NOMO-1 (cell line): ENCODE data around the gene NRL.

Source experiments
- DNase-seq, 2 experiments: peaks; one replicate each; lab custom pipeline; 2025; ENCODE audit not compliant: unreplicated experiment in 2 of 2; lab: John Stamatoyannopoulos, UW

The NRL gene

DNA sequence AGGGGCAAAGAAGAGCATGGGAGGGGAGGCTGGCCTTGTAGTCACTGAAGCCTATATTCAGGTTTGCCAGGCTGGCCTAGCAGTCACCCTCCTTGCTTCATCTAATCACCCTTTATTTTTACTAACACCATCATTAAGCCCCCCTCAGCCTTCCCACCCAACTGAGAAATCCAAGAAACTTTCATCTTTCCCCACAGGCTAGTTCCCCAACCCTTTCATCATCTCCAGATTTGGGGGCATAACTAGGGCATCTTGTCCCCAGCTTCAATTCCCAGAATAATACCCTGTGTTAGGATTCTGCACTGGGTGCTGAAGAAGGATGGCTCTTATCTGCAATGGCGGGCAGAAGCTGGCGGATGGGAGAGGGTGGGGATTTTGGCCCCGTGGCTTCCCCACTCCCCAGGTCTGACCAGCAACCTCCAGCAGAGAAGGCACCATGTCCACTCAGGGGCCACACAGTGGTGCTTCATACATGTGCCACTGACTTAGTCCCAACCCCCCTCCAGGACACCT is 13.7 kb downstream of the NRL start:
- no peak for DNase-seq

DNA sequence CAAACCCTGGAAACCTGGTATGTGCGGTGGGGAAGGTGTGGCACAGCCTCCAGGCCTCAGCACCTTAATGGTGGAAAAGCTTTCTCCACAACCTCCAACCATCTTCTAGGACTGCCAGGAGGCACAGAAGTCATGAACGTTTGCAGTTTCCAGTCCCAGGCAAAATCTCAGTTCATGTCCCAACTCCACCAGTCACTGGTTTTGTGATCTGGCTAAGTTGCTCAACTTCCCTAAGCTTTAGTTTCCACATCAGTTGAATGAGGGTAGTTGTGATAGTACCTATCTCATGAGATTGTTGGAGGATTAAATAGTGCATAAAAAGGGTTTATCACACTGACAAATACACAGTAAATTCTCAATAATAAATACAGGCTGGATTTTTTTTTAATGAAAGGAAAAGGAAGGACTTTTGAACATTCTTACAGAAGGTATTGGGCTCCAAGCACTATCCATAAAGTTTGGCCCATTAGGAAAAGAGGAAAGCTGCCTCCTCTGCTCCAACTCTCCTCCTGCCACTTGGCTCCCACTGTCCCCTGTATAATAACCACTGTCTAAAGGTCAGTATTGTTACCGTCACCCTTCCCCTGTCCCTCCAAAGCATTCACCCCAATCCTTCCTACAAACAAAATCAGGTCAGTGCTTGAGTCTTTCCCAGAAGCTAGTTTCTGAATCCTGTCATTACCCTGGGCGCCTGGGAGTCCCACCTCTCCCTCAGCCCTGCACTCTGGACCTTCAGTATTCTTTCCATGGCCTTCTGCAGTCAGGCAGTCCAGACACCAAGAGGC is 14.4 kb downstream of the NRL start:
- peak in 1 of 2 experiments; percentile 26 for DNase-seq

DNA sequence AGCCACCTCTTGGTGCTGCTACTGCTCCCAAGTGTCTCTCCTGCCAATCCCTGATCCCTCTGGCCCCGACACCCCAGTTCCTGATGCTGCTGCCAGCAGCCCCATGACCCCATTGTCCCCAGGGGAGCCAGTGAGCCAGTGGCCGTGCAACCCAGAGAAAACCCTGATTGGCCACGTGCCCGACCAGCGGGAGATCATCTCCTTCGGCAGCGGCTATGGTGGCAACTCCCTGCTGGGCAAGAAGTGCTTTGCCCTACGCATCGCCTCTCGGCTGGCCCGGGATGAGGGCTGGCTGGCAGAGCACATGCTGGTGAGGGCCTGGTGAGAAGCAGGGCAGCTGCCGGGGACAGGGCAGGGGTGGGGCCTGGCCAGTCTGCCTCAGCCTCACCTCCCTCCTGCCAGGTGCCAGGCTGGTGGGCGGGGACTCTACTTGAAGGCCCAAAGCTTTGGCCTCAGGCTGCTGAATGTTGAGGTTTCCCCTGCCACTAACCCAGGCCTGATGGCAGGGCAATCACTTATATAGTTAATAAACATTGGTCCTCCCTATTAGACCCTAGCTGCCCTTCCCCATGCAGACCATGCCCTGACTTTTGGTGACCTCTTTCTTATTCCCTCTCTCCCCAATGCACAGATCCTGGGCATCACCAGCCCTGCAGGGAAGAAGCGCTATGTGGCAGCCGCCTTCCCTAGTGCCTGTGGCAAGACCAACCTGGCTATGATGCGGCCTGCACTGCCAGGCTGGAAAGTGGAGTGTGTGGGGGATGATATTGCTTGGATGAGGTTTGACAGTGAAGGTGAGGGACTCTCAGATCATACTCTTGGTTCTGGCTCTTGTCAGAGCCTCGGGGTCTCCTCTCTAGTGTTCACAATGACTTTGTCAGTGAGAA is 15.6 kb downstream of the NRL start:
- DNase-seq: no peak

DNA sequence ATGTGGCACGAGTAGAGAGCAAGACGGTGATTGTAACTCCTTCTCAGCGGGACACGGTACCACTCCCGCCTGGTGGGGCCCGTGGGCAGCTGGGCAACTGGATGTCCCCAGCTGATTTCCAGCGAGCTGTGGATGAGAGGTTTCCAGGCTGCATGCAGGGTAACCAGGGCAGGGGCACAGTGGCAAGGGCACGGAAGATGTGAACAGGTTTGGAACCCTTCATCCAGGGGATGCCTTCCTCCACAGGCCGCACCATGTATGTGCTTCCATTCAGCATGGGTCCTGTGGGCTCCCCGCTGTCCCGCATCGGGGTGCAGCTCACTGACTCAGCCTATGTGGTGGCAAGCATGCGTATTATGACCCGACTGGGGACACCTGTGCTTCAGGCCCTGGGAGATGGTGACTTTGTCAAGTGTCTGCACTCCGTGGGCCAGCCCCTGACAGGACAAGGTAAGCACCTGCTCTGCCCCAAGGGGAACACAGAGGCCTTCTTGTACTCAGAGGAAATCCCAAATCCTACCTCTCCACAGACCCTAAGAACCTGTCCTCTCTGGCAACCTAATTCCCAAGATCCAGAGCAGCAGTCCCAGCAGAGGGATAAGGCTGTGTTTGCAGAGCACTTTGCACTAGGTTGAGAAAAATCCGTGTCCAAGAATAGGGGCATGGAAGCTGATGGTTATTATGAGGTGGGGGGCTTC is 16.4 kb downstream of the NRL start:
- DNase-seq: no peak

DNA sequence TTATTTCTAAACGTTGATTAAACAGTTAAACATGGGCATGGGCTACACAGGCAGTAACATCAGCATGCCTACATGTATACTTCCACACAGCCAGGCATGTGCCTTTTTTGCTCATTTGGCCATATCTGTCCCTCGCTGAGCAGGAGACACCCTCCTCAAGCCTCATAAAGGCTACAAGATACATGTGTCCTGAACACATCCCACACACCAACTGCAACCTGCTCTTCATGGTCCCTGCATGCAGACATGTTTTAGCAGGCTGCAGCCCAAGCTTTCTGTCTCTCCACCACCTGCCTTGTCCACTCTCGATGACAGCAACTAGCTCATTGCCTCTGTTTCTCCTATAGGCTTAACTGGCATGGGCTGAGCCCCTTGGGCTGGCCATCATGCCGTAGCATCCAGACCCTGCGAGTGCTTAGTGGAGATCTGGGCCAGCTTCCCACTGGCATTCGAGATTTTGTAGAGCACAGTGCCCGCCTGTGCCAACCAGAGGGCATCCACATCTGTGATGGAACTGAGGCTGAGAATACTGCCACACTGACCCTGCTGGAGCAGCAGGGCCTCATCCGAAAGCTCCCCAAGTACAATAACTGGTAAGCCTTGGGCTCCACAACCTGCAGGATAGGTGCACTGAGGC is 18.1 kb downstream of the NRL start:
- DNase-seq: no peak

DNA sequence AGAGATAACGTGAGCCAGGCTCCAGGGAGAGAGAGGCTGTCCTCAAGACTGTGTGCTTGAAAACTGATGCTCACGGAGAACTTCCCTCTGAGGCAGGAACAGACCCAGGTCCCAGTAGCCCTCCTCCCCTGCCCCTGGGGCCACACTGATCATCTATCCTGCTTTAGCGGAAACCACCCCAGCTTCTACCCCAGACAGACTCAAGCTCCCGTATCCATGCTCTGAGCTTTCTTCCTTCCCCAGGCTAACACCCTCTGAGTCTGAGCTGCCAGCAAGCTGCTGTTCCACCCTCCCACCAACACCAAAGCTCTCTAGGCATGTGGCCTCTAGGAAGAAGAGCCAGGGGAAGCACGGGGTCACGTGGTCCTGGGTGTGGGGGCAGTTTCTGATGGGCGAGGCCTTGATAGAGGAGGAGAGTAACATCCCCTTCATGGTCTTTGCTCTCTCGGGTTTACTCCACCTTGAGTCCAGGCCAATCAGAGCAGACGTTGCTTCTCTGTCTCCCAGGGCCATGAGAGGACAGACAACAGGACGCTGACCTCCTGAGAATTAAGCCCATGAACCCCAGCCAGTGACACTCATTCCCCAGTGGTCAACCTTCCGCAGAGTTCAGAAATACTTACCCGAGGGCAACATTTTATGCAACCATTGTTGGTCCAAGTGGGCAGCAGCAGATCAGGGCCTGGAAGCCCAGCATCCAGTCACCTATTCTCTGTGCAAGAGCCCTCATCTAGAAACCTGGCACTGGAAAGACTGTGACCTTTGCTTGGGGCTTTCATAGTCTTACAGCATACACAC is 19.3 kb downstream of the NRL start:
- DNase-seq: peak; percentile 31 to 58

DNA sequence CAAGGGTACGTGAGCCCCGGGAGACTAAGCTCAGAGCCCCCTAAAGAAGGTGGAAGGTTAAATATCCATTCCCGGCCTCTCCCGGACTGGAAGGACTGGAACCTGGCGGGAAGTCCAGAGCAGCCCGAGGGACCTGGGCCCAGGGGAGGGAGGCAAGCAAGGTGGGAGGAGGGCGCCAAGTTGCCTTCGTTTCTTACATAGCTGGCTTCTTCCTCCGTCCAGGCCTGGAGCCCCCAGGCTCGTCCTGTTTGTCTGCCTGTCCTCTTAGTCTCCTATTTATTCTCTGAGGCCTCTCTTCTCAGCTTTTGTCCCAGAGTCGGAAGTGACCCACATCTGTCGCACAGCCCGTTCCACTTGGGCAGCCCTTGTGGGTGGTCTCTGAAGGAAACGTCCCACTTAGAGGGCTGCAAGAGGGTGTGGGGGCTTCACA is 19.9 kb downstream of the NRL start:
- DNase-seq: peak in 1 of 2 experiments; percentile 27

DNA sequence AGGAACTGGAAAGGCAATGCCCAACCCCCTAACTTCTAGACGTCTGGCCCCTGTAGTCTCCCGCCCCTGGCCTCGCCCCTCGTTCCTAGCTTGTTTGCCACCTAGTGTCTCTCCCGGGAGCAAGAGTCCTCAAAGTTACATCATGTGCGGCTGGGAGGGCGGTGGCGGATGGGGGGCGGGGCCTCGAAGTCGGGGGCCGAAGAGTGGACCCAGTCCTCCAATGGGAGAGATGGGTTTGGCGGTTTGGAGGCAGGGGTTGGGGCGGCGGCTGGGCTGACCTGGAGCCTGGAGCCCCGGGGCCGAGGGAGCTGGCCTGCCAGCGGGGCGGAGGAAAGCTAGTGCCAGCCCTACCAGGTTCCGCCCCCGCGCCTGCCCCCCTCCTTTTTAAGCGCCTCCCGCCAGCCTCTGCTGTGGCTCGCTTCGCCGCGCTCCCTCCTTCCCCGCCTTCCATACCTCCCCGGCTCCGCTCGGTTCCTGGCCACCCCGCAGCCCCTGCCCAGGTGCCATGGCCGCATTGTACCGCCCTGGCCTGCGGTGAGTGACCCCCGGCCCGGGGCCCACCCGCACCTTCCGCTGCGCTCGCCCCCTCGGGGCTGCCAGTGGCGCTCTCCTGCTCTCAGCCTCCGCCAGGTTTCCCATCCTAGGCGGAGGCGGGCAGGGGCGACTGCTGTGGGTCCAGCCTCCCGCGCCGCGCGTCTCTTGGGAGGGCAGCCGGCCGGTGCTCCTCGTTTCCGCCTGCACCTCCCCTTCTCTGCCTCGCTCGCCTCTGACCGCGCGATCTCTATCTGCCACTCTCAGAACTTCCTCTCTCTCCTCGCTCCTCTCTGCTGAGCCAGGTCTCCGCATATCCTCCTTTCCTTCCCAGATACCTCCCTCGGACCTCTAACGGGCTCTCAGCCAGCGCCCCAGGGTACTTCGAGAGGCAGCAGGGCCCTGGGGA is 20.6 kb downstream of the NRL start, which contains the start of gene PCK2:
Gene PCK2, plus strand, starts transcription at position 411 of the 940 bp plus-strand sequence. Its CDS starts 95 bp downstream, at position 506.
- DNase-seq: peak; percentile 81 to 93

DNA sequence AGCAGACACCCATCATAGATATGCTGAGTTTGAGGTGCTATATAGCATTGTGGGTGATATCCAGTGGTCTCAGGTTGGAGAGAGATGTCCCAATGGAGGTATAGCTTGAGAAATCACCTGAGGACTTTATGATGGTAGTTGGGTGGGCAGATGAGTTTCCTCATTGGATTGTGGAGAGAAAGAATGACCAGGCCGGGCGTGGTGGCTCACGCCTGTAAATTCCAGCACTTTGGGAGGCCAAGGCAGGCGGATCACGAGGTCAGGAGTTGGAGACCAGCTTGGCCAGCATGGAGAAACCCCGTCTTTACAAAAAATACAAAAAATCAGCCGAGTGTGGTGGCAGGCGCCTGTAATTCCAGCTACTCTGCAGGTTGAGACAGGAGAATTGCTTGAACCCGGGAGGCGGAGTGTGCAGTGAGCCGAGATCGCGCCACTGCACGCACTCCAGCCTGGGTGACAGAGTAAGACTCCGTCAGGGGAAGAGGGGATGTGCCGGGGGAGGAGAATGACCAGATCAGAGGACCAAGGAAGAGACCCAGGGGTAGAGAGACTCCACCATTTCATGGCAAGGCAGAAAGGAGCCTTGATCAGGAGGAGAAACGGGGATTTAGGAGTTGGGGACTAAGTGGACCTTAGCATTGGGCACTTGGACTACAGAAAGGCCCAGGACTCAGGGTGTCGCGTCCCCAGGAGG is 21.4 kb downstream of the NRL start:
- DNase-seq: no peak

DNA sequence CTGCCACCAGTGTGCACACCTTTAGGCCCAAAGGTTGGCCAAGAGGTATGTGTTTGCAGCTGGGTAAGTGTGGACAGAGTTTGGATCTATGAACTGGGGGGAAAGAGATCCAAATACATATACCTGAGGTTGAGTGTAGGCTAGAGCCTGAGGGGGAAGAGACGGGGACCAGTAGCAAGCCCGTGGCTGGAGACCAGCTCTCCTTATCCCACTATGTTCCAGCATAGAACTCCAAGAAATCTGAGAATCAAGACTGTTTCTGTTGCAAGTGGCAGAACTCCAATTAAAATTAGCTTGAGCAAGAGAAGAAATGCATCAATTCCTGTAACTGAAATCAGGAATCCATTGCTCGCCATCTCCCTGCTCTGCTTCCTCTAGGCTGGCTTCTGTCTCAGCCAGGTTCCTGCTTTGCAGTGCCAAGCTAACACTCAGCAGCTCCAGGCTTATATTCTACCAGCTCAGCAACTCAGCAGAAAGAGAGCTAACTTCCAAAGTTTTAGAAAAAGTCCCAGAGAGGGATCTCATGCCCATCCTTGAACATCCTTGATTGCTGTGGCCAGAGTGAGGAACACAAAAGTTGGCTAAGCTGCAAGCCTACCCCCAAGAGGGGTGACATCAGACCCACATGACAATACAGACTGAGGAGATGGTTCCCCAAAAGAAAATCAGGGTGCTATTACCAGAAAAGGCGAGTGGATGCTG is 22.1 kb downstream of the NRL start:
- DNase-seq: no peak

DNA sequence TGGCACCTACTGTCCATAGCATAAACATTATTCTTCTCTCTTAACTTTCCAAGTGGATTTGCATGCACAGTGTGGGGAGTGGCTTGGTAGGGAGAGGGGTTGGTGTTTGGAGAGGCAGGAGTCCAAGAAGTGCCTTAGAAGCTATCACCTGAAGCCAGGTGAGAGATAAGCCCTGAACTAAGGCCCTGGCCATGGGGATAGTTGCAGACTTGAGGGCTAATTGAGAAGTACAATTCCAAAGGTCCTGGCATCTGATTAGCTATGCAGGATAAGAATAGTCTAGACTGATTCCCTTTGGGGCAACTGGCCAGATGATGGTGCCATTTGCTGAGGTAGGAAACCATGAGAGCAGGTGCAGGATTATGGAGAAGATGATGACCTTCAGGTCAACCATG is 22.6 kb downstream of the NRL start:
- no peak for DNase-seq

DNA sequence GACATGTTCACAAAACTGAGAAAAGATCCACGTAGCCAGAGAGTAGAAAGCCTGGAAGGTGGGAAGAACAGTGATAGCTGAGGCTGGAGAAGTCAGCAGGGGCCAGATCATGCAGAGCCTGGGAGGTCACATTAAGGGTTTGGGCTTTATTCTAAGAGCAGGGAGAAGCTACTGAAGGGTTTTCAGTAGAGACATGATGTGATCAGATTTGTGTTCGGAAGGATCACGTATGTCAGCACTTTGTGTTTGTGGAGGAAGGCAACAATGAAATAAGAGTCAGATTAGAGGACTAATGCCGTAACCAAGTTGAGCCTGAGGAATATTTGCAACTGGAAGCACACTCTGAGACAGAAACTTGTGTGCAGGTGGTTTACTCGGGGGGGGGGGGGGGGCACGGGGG is 24.9 kb downstream of the NRL start:
- DNase-seq: no peak

DNA sequence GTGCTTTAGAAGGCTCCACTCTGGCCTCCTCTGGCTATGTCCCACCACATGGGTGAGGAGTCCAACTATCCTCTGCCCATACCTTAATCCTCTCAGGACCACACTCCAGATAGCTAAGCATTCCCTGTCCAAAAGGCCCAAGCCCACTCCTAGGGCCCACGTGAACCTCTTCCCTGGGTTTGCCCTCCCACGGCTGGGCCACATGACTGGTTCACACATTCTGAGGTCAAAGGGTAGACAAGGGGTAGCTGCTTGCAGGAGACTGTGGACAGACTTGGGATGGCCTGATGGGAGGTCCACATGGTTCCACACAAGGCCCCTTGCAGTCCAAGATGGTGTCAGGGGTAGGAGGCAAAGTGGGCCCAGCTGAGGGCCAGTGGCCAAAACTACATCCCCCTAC is 26.7 kb downstream of the NRL start:
- no peak for DNase-seq

DNA sequence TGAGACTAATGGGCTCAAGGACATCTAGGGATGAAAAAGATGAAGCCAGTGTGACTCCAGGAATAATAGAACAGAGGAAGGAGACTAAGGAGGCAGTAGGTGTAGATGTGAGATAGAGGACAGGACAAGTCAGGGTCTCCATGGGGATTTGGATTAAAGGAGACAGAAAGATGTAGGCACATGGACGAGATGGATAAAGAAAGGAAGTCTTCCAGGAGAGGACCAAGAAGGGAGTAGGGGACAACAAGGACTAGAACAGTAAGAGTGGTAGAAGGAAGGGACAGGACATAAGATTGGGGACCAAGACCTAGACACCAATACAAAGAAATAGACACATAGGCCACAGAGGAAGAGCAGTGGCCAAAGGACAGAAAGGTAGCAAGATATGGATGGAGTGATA is 27.7 kb downstream of the NRL start:
- no peak for DNase-seq

DNA sequence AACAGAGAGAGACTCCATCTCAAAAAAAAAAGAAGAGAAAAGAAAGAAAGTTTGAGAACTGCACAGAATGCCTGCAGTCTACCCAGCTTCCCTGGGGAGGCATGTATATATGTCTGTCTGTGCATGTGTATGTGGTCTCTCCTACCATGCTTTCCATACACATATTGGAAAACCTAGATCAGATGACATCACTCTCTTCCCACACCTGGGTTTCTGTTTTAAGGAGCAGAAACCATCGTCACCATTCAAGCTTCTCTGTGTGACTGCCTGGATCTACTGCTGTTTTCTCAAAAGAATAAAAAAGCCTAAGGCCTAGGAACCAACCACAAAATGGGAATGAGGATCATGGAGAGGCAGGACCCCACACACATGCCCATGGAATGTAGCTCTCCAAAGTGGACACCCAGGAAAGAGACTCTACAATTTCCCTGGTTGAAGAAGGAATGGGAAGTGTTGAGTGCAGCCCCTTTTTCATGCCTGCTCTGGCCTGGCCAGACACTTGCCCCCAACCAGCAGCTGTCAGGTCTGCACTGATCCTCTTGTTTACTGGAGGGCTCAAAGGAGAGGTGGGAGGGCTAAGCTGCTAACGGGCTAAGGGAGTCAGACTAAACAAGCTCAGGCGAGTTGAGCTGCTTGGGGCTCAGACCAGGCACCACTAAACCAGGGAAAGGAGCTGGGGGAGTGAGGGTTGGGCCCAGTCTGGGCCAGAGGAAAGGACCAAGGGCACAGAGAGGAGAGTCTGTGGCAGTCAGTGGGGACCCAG is 28.4 kb downstream of the NRL start:
- DNase-seq: no peak

DNA sequence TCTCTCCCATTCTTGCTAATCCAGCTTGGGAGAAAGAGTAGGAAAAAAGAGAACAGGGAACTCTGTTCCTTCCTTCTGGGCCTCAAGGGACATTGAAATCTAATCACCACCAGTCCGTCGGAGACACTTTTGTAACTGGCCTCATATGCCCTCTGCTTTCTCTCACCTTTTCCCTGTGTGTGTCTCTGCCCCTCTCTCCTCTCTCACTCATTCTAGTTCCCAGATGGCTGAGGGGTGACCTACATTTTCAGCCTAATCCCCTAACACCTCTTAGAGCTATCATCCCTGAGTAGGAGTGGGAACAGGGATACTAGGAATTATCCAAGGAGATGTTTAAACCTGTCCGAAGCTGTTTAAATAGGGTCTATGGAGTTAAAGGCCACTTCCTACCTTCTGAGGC is 29.5 kb downstream of the NRL start:
- DNase-seq: no peak

DNA sequence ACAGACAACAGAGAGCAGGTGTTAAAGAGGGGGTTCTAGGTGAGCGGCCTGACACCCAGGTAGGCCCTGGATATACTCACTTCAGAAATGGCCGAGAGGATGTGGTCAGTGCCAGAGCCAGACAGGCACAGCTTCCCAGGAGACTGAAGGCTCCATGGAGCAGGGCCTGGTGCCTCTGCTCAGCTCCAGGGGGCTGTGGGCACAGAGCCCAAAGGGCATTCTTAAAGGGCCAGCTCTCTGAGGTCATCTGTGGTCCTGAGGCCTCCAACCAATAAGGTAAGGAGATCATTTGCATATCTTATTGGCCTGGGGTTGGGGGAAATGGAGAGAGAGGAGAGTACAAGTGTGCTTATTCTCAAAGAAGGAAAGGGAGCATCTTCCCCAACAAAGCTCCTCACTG is 30.3 kb downstream of the NRL start:
- DNase-seq: no peak
